GM13977 (cell line): ENCODE results near the gene USP36.

Experiments
- DNase-seq: peaks from one replicate; pipeline ENCODE4 v3.0.0; 2012; ENCODE audit warnings: low spot score
- CTCF ChIP-seq: IDR thresholded peaks from 2 replicates; pipeline ENCODE4 v1.5.1; 2012; ENCODE audit warnings: mild to moderate bottlenecking, control low read depth; ENCODE audit not compliant: insufficient read depth; ENCODE audit errors: extremely low read depth, missing control alignments
- in situ Hi-C: fragments of 300-500 bp; cut with MboI; formaldehyde crosslinking; loops from one replicate; pipeline ENCODE4 v1.12.0; 2022; ENCODE audit warnings: low sequenced_read_pairs, low pct_unique_long_range_greater_than_20kb, mixed read lengths, inconsistent platforms; ENCODE audit not compliant: unreplicated experiment

Gene USP36

GRCh38 chr17:78798695-78799559 is 41.7 kb downstream of the USP36 start:
- peak; percentile 51 for TF ChIP-seq CTCF
- in situ Hi-C loops: no loop called here
- DNase-seq: peak; percentile 66

GRCh38 chr17:78797691-78798585 is 42.7 kb downstream of the USP36 start:
- in situ Hi-C loops: no loop called here
- TF ChIP-seq CTCF: no peak
- no peak for DNase-seq

- in situ Hi-C loops: no loop called here
- TF ChIP-seq CTCF: no peak
- DNase-seq: no peak
Measured at GRCh38 chr17:78797213-78797612, 43.4 kb downstream of the USP36 start.

GRCh38 chr17:78796517-78796900 is 44.1 kb downstream of the USP36 start:
- no peak for TF ChIP-seq CTCF
- DNase-seq: no peak
- in situ Hi-C loops: no loop called here

GRCh38 chr17:78795861-78796516 is 44.6 kb downstream of the USP36 start:
- no peak for TF ChIP-seq CTCF
- in situ Hi-C loops: no loop called here
- no peak for DNase-seq

GRCh38 chr17:78794864-78795640 is 45.6 kb downstream of the USP36 start:
- no peak for TF ChIP-seq CTCF
- DNase-seq: no peak
- in situ Hi-C loops: no loop called here
